Brain microvascular endothelial cell (primary cell): ENCODE measurements around the gene B3GNT3.
"Not testable (repeated sequence)": the region's sequence is repeated elsewhere in the genome, so short reads cannot be mapped to it uniquely, and the experiment has no call there.

Experiments
- DNase-seq: peaks from one replicate; pipeline ENCODE4 v3.0.0-alpha.2; 2020
- H3K27ac ChIP-seq: fragments of 250-450 bp; sonication (Bioruptor Pico); 2 replicates; pipeline ENCODE4 v1.5.1; 2020; ENCODE audit warnings: mild to moderate bottlenecking, moderate library complexity
- H3K27me3 ChIP-seq: fragments of 250-450 bp; sonication (Bioruptor Pico); replicated peaks from 2 replicates; pipeline ENCODE4 v1.5.1; 2020; ENCODE audit warnings: mild to moderate bottlenecking
- H3K36me3 ChIP-seq: fragments of 250-450 bp; sonication (Bioruptor Pico); replicated peaks from 2 replicates; pipeline ENCODE4 v1.5.1; 2020; ENCODE audit warnings: mild to moderate bottlenecking
- H3K4me3 ChIP-seq: 2 replicates; pipeline ENCODE4 v1.5.1; 2011; ENCODE audit warnings: low read depth, mild to moderate bottlenecking, control low read depth, low read length, moderate library complexity
- CTCF ChIP-seq: IDR thresholded peaks from 2 replicates; pipeline ENCODE4 v1.5.1; 2011; ENCODE audit warnings: low read depth, mild to moderate bottlenecking, moderate library complexity, low read length, control low read depth, inconsistent platforms; ENCODE audit errors: missing control alignments
- in situ Hi-C: cut with HindIII; loops from 2 replicates; pipeline ENCODE4 v1.10.0; 2017; ENCODE audit warnings: low sequenced_read_pairs, low pct_ligation_motif_present

Gene B3GNT3

GRCh38 chr19:17780781-17781180, 14.2 kb upstream of the B3GNT3 start:
- in situ Hi-C loops: no loop called here
- DNase-seq: no peak
- Histone ChIP-seq H3K4me3 (no peak overlapping the region), H3K36me3 (no peaks in the 10 kb centered on the region), H3K27me3 (no peaks in the 10 kb centered on the region), H3K27ac (no peak overlapping the region)
- no peak for TF ChIP-seq CTCF

- H3K36me3 ChIP-seq, in situ Hi-C loops, H3K27ac ChIP-seq, H3K27me3 ChIP-seq, DNase-seq, H3K4me3 ChIP-seq: not testable (repeated sequence)
Measured at GRCh38 chr19:17783721-17784120, 11.2 kb upstream of the B3GNT3 start.

- H3K27me3 ChIP-seq: no peaks in the 10 kb centered on the region
- in situ Hi-C loops: no loop called here
- no peaks in the 10 kb centered on the region for H3K36me3 ChIP-seq
- no peak overlapping the region for H3K4me3 ChIP-seq
- peak; percentile 88 for TF ChIP-seq CTCF
- peak; percentile 55 for DNase-seq
- H3K27ac ChIP-seq: no peak overlapping the region
Measured at GRCh38 chr19:17784201-17785008, 10.5 kb upstream of the B3GNT3 start.

DNA sequence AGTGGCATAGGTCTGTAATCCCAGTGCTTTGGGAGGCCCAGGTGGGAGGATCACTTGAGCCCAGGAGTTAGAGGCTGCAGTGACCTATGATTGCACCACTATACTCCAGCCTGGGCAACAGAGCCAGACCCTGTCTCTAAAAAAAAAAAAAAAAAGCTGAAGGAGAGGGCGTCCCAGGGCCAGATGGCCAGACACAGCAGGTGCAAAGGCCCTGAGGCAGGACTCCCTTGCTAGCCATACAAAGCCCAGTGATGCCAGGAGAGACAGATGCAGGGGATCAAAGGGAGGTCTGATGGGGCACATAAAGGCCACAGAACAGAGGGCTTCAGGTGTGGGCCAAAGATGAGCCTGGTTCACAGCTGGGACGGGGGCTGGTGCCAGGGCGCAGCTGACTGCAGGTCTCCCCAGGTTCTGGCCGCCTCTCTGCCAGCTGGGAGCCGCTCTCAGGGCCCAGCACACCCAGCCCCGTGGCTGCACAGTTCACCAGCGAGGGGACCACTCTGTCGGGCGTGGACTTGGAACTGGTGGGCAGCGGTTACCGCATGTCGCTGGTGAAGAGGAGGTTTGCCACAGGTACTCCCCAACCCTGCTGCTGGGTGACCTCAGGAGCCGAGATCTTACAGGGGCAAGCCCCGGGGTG, 7.5 kb upstream of the B3GNT3 start:
- no peak for TF ChIP-seq CTCF
- no peaks in the 10 kb centered on the region for H3K27me3 ChIP-seq
- in situ Hi-C loops: no loop called here
- no peaks in the 10 kb centered on the region for H3K36me3 ChIP-seq
- no peak overlapping the region for H3K27ac ChIP-seq
- H3K4me3 ChIP-seq: no peak overlapping the region
- no peak for DNase-seq

DNA sequence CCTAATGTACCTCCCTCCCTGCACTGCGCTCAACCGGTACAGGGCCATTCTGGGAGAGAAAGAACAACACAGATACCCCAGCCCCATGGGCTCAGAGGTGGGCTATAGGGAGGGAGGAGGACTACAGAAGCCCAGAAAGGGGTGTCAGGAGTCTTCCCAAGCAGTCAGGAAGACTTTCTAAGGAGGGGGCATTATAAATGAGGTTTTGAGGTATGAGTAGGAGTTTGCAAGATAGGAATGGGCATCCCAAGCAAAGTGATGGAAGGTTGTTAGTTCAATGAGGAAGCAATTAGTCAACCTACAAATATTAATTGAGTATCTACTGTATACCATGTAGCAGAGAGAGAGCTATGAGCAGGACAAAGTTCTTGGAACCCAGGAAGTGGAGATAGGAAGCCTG, 6.3 kb upstream of the B3GNT3 start:
- Histone ChIP-seq H3K27me3 (no peaks in the 10 kb centered on the region), H3K36me3 (no peaks in the 10 kb centered on the region), H3K27ac (no peak overlapping the region), H3K4me3 (no peak overlapping the region)
- no peak for DNase-seq
- in situ Hi-C loops: no loop called here
- no peak for TF ChIP-seq CTCF

DNA sequence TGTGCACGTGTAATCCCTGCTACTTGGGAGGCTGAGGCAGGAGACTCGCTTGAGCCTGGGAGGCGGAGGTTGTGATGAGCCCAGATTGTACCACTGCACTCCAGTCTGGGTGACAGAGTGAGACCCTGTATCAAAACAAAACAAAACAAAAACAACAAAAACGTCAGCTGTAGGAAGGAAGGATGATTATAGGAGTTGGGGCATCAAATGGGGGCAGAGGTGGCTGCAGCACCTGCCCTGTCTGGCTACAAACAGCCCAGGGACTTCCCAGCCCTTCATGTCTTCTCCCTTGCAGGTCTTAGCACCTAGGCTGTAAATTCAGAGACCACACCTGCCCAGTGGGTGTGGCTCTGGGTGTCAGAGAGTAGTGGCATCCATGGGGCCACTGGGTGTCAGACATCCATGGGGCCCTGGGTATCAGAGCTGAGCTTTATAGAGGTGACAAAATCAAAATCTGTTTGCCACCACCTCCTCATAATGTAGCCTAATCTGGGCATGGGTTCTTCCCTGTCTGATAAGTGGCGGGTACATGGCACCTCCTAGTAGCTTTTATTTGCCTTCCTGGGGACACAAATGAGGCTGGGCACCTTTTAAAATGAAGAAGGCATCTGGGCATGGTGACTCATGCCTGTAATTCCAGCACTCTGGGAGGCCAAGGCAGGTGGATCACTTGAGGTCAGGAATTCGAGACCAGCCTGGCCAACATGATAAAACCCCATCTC, 4.7 kb upstream of the B3GNT3 start:
- in situ Hi-C loops: no loop called here
- Histone ChIP-seq H3K36me3 (no peaks in the 10 kb centered on the region), H3K27ac (no peak overlapping the region), H3K27me3 (peaks cover 14% of the 10 kb centered on the region), H3K4me3 (no peak overlapping the region)
- no peak for TF ChIP-seq CTCF
- DNase-seq: no peak
